WERI-Rb-1 (cell line): ENCODE results near the gene SHISAL1.

Experiments
- DNase-seq: peaks from one replicate; pipeline ENCODE4 v3.0.0-alpha.2; 2020
- H3K27ac ChIP-seq: fragments of 250-450 bp; sonication (Bioruptor Pico); 2 replicates; pipeline ENCODE4 v1.5.1; 2020; ENCODE audit warnings: mild to moderate bottlenecking, moderate library complexity
- H3K27me3 ChIP-seq: fragments of 250-450 bp; sonication (Bioruptor Pico); 2 replicates; pipeline ENCODE4 v1.5.1; 2021; ENCODE audit warnings: mild to moderate bottlenecking, low read depth, moderate library complexity; ENCODE audit not compliant: insufficient read depth, severe bottlenecking
- H3K36me3 ChIP-seq: fragments of 250-450 bp; sonication (Bioruptor Pico); 2 replicates; pipeline ENCODE4 v1.5.1; 2020; ENCODE audit warnings: mild to moderate bottlenecking, moderate library complexity
- H3K4me3 ChIP-seq: 2 replicates; pipeline ENCODE4 v1.5.1; 2011; ENCODE audit warnings: low read depth, mild to moderate bottlenecking, control low read depth, low read length
- H3K9me3 ChIP-seq: fragments of 250-450 bp; sonication (Bioruptor Pico); 2 replicates; pipeline ENCODE4 v1.5.1; 2021; ENCODE audit warnings: mild to moderate bottlenecking, moderate library complexity; ENCODE audit not compliant: severe bottlenecking
- CTCF ChIP-seq: IDR thresholded peaks from 2 replicates; pipeline ENCODE4 v1.5.1; 2011; ENCODE audit warnings: low read depth, mild to moderate bottlenecking, control low read depth, inconsistent platforms, low read length

SHISAL1 gene

GRCh38 chr22:44336962-44337677 lies 24.4 kb upstream of the SHISAL1 start:
- H3K27ac ChIP-seq, result no peak overlapping the region
- no peak for TF ChIP-seq CTCF
- DNase-seq, result peak; percentile 51
- H3K9me3 ChIP-seq, result no peaks in the 10 kb centered on the region
- no peaks in the 10 kb centered on the region for H3K36me3 ChIP-seq
- no peak overlapping the region for H3K4me3 ChIP-seq
- H3K27me3 ChIP-seq, result peaks cover 5% of the 10 kb centered on the region

GRCh38 chr22:44335903-44336803 lies 23.4 kb upstream of the SHISAL1 start:
- TF ChIP-seq CTCF, result peak; percentile 52
- no peaks in the 10 kb centered on the region for H3K36me3 ChIP-seq
- H3K9me3 ChIP-seq, result no peaks in the 10 kb centered on the region
- peak; percentile 68 for DNase-seq
- no peak overlapping the region for H3K27ac ChIP-seq
- H3K27me3 ChIP-seq, result peaks cover 5% of the 10 kb centered on the region
- H3K4me3 ChIP-seq, result no peak overlapping the region

GRCh38 chr22:44335066-44335839 lies 22.5 kb upstream of the SHISAL1 start:
- DNase-seq, result no peak
- Histone ChIP-seq H3K9me3 (no peaks in the 10 kb centered on the region), H3K36me3 (no peaks in the 10 kb centered on the region), H3K4me3 (no peak overlapping the region), H3K27ac (no peak overlapping the region), H3K27me3 (peaks cover 5% of the 10 kb centered on the region)
- TF ChIP-seq CTCF, result no peak

GRCh38 chr22:44333847-44334635 lies 21.3 kb upstream of the SHISAL1 start:
- no peak for TF ChIP-seq CTCF
- Histone ChIP-seq H3K9me3 (no peaks in the 10 kb centered on the region), H3K27me3 (peaks cover 5% of the 10 kb centered on the region), H3K36me3 (no peaks in the 10 kb centered on the region), H3K4me3 (no peak overlapping the region), H3K27ac (no peak overlapping the region)
- DNase-seq, result no peak

- Histone ChIP-seq H3K9me3 (no peaks in the 10 kb centered on the region), H3K4me3 (no peak overlapping the region), H3K27me3 (peaks cover 5% of the 10 kb centered on the region), H3K27ac (no peak overlapping the region), H3K36me3 (no peaks in the 10 kb centered on the region)
- TF ChIP-seq CTCF, result no peak
- no peak for DNase-seq
These were observed 20.2 kb upstream of the SHISAL1 start for GRCh38 chr22:44332946-44333345.
